Coronary artery (tissue), 2 donors: ENCODE results near the gene CFAP65.

Source experiments
- DNase-seq: peaks from one replicate; pipeline ENCODE4 v3.0.0-alpha.2; 2017; ENCODE audit warnings: low spot score
- H3K27ac ChIP-seq, 2 donors: fragments of 200-600 bp; sonication (generic); one replicate each; pipeline ENCODE4 v1.5.1; 2016 to 2019
- H3K4me3 ChIP-seq: fragments of 200-600 bp; sonication (generic); 2 replicates; pipeline ENCODE4 v1.5.1; 2016; ENCODE audit warnings: mild to moderate bottlenecking, moderate library complexity
- CTCF ChIP-seq: fragments of 200-600 bp; sonication (generic); IDR thresholded peaks from one replicate; pipeline ENCODE4 v1.5.1; 2019; ENCODE audit warnings: antibody characterized with exemption

CFAP65 gene

GRCh38 chr2:218985021-218985324, 56.3 kb downstream of the CFAP65 start, which contains the start of gene FEV:
TSS of gene FEV (minus strand) at chr2:218985184. CDS start at chr2:218985075, 109 bp downstream.
- Histone ChIP-seq H3K4me3 (peak within 1 kb of the TSS; percentile 46), H3K27ac (no peak within 1 kb of the TSS)
- no peak for TF ChIP-seq CTCF
- DNase-seq: no peak

- DNase-seq: no peak
- TF ChIP-seq CTCF: no peak
- Histone ChIP-seq H3K4me3 (peak overlapping the region; percentile 46), H3K27ac (no peak overlapping the region)
Measured at GRCh38 chr2:218984239-218985020, 56.9 kb downstream of the CFAP65 start.

GRCh38 chr2:218983934-218984238, 57.4 kb downstream of the CFAP65 start:
- DNase-seq: no peak
- Histone ChIP-seq H3K4me3 (peak overlapping the region; percentile 46), H3K27ac (no peak overlapping the region)
- TF ChIP-seq CTCF: no peak

GRCh38 chr2:218983263-218983933, 57.9 kb downstream of the CFAP65 start:
- TF ChIP-seq CTCF: no peak
- H3K4me3 ChIP-seq: no peak overlapping the region
- no peak overlapping the region for H3K27ac ChIP-seq
- DNase-seq: no peak

GRCh38 chr2:218982586-218983262, 58.6 kb downstream of the CFAP65 start:
- no peak for DNase-seq
- peak overlapping the region; percentile 67 for H3K4me3 ChIP-seq
- H3K27ac ChIP-seq: no peak overlapping the region
- no peak for TF ChIP-seq CTCF

GRCh38 chr2:218981881-218982585, 59.3 kb downstream of the CFAP65 start:
- Histone ChIP-seq H3K4me3 (peak overlapping the region; percentile 67), H3K27ac (no peak overlapping the region)
- DNase-seq: no peak
- TF ChIP-seq CTCF: no peak
